ENCODE measurements around the gene SIGLEC7.
"Not testable (repeated sequence)": the region's sequence is repeated elsewhere in the genome, so short reads cannot be mapped to it uniquely, and the experiment has no call there.

The SIGLEC7 gene

GRCh38 chr19:51139299-51140014 is 2.6 kb upstream of the SIGLEC7 start:
- Histone ChIP-seq H3K27me3 (replicated peaks; ENCODE audit: control insufficient read depth, insufficient read depth, low read length) (peaks cover 7% of the 10 kb centered on the region), H3K4me3 (replicated peaks; ENCODE audit: low read depth, low read length) (no peak overlapping the region), H3K36me3 (ENCODE audit: control insufficient read depth, insufficient read depth, low read length) (no peaks in the 10 kb centered on the region)
- no peak for DNase-seq (ENCODE audit: extremely low read depth, insufficient read length)
- no peak for TF ChIP-seq CTCF (IDR thresholded peaks at IDR 0.05; ENCODE audit: insufficient read depth, low read length, poor library complexity, severe bottlenecking)

- Histone ChIP-seq H3K27me3 (replicated peaks; ENCODE audit: control insufficient read depth, insufficient read depth, low read length) (peaks cover 7% of the 10 kb centered on the region), H3K4me3 (replicated peaks; ENCODE audit: low read depth, low read length) (no peak overlapping the region)
- TF ChIP-seq CTCF (IDR thresholded peaks at IDR 0.05; ENCODE audit: insufficient read depth, low read length, poor library complexity, severe bottlenecking) = no peak
Observed at GRCh38 chr19:51140441-51140840, 1.7 kb upstream of the SIGLEC7 start.

GRCh38 chr19:51141181-51141580 is 920 bp upstream of the SIGLEC7 start:
- H3K36me3 ChIP-seq (ENCODE audit: control insufficient read depth, insufficient read depth, low read length) = no peaks in the 10 kb centered on the region
- no peak for TF ChIP-seq CTCF (IDR thresholded peaks at IDR 0.05; ENCODE audit: insufficient read depth, low read length, poor library complexity, severe bottlenecking)
- no peak overlapping the region for H3K4me3 ChIP-seq (replicated peaks; ENCODE audit: low read depth, low read length)
- peaks cover 7% of the 10 kb centered on the region for H3K27me3 ChIP-seq (replicated peaks; ENCODE audit: control insufficient read depth, insufficient read depth, low read length)
- DNase-seq (ENCODE audit: extremely low read depth, insufficient read length) = no peak

More at GRCh38 chr19:51140441-51140840, 1.7 kb upstream of the SIGLEC7 start:
- DNase-seq (ENCODE audit: extremely low read depth, insufficient read length) = no peak
- no peaks in the 10 kb centered on the region for H3K36me3 ChIP-seq (ENCODE audit: control insufficient read depth, insufficient read depth, low read length)

- H3K36me3 ChIP-seq (ENCODE audit: control insufficient read depth, insufficient read depth, low read length); H3K4me3 ChIP-seq (replicated peaks; ENCODE audit: low read depth, low read length); DNase-seq (ENCODE audit: extremely low read depth, insufficient read length); H3K27me3 ChIP-seq (replicated peaks; ENCODE audit: control insufficient read depth, insufficient read depth, low read length): not testable (repeated sequence)
Observed at GRCh38 chr19:51142809-51143475, 841 bp downstream of the SIGLEC7 start.

GRCh38 chr19:51143486-51143885 is 1.4 kb downstream of the SIGLEC7 start:
- Histone ChIP-seq H3K4me3 (replicated peaks; ENCODE audit: low read depth, low read length) (no peak overlapping the region), H3K36me3 (ENCODE audit: control insufficient read depth, insufficient read depth, low read length) (no peaks in the 10 kb centered on the region), H3K27me3 (replicated peaks; ENCODE audit: control insufficient read depth, insufficient read depth, low read length) (peaks cover 7% of the 10 kb centered on the region)
- no peak for TF ChIP-seq CTCF (IDR thresholded peaks at IDR 0.05; ENCODE audit: insufficient read depth, low read length, poor library complexity, severe bottlenecking)
- DNase-seq (ENCODE audit: extremely low read depth, insufficient read length) = no peak

GRCh38 chr19:51144482-51145045 is 2.5 kb downstream of the SIGLEC7 start:
- H3K4me3 ChIP-seq (replicated peaks; ENCODE audit: low read depth, low read length) = no peak overlapping the region
- H3K27me3 ChIP-seq (replicated peaks; ENCODE audit: control insufficient read depth, insufficient read depth, low read length) = peaks cover 6% of the 10 kb centered on the region
- H3K36me3 ChIP-seq (ENCODE audit: control insufficient read depth, insufficient read depth, low read length) = no peaks in the 10 kb centered on the region
- no peak for TF ChIP-seq CTCF (IDR thresholded peaks at IDR 0.05; ENCODE audit: insufficient read depth, low read length, poor library complexity, severe bottlenecking)
- DNase-seq (ENCODE audit: extremely low read depth, insufficient read length) = no peak
